Endodermal cell (in vitro differentiated cells): ENCODE results near the gene PREX1. TPM values are rescaled to one million over a fixed set of nuclear protein-coding genes. Genes with fewer than 3 reads are reported as not detected.

ENCODE experiments used
- DNase-seq: peaks from one replicate; pipeline ENCODE4 v3.0.0-alpha.2; 2017
- H3K27ac ChIP-seq: 2 replicates; pipeline ENCODE4 v1.5.1; 2013; ENCODE audit warnings: mild to moderate bottlenecking, low read depth, low read length, moderate library complexity
- H3K27me3 ChIP-seq: 2 replicates; pipeline ENCODE4 v1.6.1; 2013; ENCODE audit warnings: mild to moderate bottlenecking, low read length, moderate library complexity; ENCODE audit not compliant: insufficient read depth, control insufficient read depth, poor library complexity, severe bottlenecking
- H3K36me3 ChIP-seq: 2 replicates; pipeline ENCODE4 v1.7.0; 2013; ENCODE audit warnings: mild to moderate bottlenecking, low read length, moderate library complexity; ENCODE audit not compliant: control insufficient read depth, insufficient read depth
- H3K4me1 ChIP-seq: one replicate; pipeline ENCODE4 v1.7.0; 2013; ENCODE audit warnings: low read length; ENCODE audit not compliant: control insufficient read depth, insufficient read depth
- H3K4me3 ChIP-seq: 2 replicates; pipeline ENCODE4 v1.5.1; 2013; ENCODE audit warnings: mild to moderate bottlenecking, low read length, moderate library complexity
- H3K9ac ChIP-seq: 2 replicates; pipeline ENCODE4 v1.6.1; 2013; ENCODE audit warnings: mild to moderate bottlenecking, low read length, moderate library complexity; ENCODE audit not compliant: poor library complexity, severe bottlenecking; ENCODE audit errors: extremely low read depth
- H3K9me3 ChIP-seq: 2 replicates; pipeline ENCODE4 v1.6.1; 2013; ENCODE audit warnings: mild to moderate bottlenecking, low read length, moderate library complexity; ENCODE audit not compliant: control insufficient read depth
- H3K27ac Mint-ChIP-seq: 2 replicates; pipeline ENCODE4 v1.8.0; 2020; ENCODE audit warnings: mixed read lengths
- H3K27me3 Mint-ChIP-seq: 2 replicates; pipeline ENCODE4 v1.8.0; 2021; ENCODE audit warnings: mild to moderate bottlenecking, mixed read lengths; ENCODE audit not compliant: insufficient read depth
- H3K36me3 Mint-ChIP-seq: 2 replicates; pipeline ENCODE4 v1.8.0; 2020; ENCODE audit warnings: low read depth, mixed read lengths
- H3K4me1 Mint-ChIP-seq: 2 replicates; pipeline ENCODE4 v1.8.0; 2020; ENCODE audit warnings: mixed read lengths
- H3K4me3 Mint-ChIP-seq: 2 replicates; pipeline ENCODE4 v1.8.0; 2020; ENCODE audit warnings: mild to moderate bottlenecking, moderate library complexity, mixed read lengths
- H3K9me3 Mint-ChIP-seq: 2 replicates; pipeline ENCODE4 v1.8.0; 2020; ENCODE audit warnings: mild to moderate bottlenecking, mixed read lengths
- WGBS, 2 experiments: methylation state at CpG; one replicate each; pipeline versions ENCODE4 v1.1.5 to v1.1.7; 2013; ENCODE audit warnings: missing lambda C conversion rate in 2 of 2, mixed read lengths in 1 of 2; ENCODE audit not compliant: insufficient coverage in 1 of 2, insufficient read length in 1 of 2; 5-methylcytosine and 5-hydroxymethylcytosine counted together
- total RNA-seq, 2 donors: library from RNA; stranded (reverse); fragmentation: NEBNext Ultra II Directional in 1 of 2; extraction: Animal tissue kit (Norgen Biotek cat#: 25700) in 1 of 2; gene quantifications; 2 replicates in 1 of 2; 3 replicates in 1 of 2; pipeline ENCODE4 v1.2.1, GENCODE V29; 2021
- TF ChIP-seq, protein P1 (sequence below): fragments of 200-600 bp; sonication (generic); conservative IDR thresholded peaks from 2 replicates; pipeline ENCODE4 v1.5.0; 2021; ENCODE audit warnings: antibody characterized with exemption, mild to moderate bottlenecking

The PREX1 gene
- total RNA-seq, 2 donors from 2014 or later: 65.3 to 70.5 TPM

DNA sequence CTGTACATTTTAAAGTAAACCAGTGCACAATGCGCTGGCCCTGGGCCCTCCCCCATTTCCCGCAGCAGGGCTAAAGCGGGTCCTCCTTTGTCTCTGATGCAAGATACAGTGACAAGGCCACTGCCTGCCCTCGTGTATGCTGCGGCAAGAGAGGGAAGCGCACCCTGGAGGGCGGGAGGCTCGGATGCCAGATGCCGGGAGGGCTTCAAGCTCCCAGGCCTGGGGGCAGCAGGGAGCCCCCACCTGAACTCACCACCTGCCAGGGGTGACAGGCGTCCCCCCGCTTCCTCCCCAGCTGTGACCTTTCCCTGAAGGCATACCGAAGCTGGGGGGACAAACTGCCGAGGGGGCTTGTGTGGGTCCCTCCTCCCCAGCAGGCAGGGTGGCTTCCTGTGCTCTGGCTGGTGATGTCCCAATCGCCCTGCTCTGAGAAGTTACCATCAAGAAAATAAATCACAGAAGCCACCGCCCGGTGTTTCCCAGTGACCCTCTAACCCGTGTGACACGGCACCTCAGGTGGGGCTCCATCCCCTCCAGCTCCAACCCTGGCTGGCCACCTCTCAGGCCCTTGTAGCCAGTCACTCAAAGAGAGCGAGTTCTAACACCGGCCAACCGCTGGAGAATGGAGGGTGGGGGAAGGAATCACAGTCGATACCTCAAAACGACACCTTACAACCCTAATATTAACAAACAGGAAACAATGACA lies 203.3 kb downstream of the PREX1 start:
- Histone ChIP-seq H3K9me3 (no peaks in the 10 kb centered on the region), H3K4me1 (no peaks in the 10 kb centered on the region), H3K27ac (no peak overlapping the region), H3K9ac (no peak overlapping the region), H3K4me3 (no peak overlapping the region), H3K36me3 (peaks cover 44% of the 10 kb centered on the region), H3K27me3 (no peaks in the 10 kb centered on the region)
- DNase-seq: no peak
- Mint-ChIP-seq H3K27me3 (no peaks in the 10 kb centered on the region), H3K9me3 (no peaks in the 10 kb centered on the region), H3K36me3 (peaks cover 40% of the 10 kb centered on the region), H3K27ac (peak overlapping the region; percentile 35), H3K4me1 (no peaks in the 10 kb centered on the region), H3K4me3 (no peak overlapping the region)
- 87 to 90% methylated on average over 11 to 18 of the region's 23 CpGs for WGBS, 2 experiments
- TF ChIP-seq, protein P1, sequence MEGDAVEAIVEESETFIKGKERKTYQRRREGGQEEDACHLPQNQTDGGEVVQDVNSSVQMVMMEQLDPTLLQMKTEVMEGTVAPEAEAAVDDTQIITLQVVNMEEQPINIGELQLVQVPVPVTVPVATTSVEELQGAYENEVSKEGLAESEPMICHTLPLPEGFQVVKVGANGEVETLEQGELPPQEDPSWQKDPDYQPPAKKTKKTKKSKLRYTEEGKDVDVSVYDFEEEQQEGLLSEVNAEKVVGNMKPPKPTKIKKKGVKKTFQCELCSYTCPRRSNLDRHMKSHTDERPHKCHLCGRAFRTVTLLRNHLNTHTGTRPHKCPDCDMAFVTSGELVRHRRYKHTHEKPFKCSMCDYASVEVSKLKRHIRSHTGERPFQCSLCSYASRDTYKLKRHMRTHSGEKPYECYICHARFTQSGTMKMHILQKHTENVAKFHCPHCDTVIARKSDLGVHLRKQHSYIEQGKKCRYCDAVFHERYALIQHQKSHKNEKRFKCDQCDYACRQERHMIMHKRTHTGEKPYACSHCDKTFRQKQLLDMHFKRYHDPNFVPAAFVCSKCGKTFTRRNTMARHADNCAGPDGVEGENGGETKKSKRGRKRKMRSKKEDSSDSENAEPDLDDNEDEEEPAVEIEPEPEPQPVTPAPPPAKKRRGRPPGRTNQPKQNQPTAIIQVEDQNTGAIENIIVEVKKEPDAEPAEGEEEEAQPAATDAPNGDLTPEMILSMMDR: no peak

DNA sequence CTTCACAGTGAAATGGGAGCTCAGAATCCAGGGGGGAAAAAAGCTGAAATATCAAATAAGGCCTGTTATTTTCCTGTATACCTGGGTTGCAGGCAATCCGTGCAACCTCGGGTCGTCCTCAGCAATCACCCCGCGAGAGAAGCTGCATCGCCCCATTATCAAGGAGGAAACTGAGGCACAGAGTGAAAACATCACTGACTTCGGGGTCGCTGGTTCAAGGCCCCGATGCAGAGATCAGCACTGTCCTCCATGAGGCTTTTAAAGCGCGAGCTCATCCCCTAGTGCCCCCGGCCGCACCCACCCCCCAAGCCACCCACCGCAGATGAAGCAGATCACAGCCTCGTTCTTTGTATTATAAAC lies 203.9 kb downstream of the PREX1 start:
- Mint-ChIP-seq H3K4me3 (no peak overlapping the region), H3K27ac (no peak overlapping the region), H3K36me3 (peaks cover 34% of the 10 kb centered on the region), H3K9me3 (no peaks in the 10 kb centered on the region), H3K27me3 (no peaks in the 10 kb centered on the region), H3K4me1 (no peaks in the 10 kb centered on the region)
- Histone ChIP-seq H3K4me1 (no peaks in the 10 kb centered on the region), H3K4me3 (no peak overlapping the region), H3K27me3 (no peaks in the 10 kb centered on the region), H3K27ac (no peak overlapping the region), H3K9ac (no peak overlapping the region), H3K9me3 (no peaks in the 10 kb centered on the region), H3K36me3 (peaks cover 39% of the 10 kb centered on the region)
- TF ChIP-seq, protein P1: no peak
- no peak for DNase-seq
- 93 to 96% methylated on average over 9 to 14 of the region's 15 CpGs for WGBS, 2 experiments

DNA sequence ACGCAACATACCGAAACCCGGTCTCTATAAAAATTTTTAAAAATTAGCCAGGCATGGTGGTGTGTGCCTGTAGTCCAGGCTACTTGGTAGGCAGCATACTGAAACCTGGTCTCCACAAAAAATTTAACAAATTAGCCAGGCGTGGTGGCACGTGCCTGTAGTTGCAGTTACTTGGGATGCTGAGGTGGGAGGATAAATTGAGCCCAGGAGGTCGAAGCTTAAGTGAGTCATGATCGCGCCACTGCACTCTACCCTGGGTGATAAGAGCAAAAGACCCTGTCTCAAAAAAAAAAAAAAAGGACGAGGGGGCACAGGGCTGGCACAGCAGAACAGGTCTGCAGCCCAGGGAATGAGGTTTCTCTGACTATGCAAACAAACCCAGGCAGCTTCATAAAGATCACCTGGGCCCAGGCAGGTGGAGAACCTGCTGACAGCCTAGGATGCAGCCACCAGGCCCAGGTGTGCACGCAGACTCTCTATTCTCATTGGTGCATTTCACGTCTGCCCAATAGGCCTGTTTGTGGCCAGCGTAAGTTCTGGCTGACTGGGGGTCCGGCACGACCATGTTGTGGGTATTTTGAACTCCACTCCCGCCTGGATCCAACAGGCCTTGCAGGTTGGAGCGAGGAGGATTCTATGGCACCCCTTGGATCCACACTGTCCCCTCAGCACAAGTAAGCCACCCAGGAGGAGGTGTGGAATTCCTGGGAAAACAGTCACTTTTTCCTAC lies 204.5 kb downstream of the PREX1 start:
- Mint-ChIP-seq H3K27me3 (no peaks in the 10 kb centered on the region), H3K9me3 (no peaks in the 10 kb centered on the region), H3K27ac (no peak overlapping the region), H3K4me3 (no peak overlapping the region), H3K36me3 (peaks cover 29% of the 10 kb centered on the region), H3K4me1 (no peaks in the 10 kb centered on the region)
- Histone ChIP-seq H3K9me3 (no peaks in the 10 kb centered on the region), H3K36me3 (peaks cover 34% of the 10 kb centered on the region), H3K4me1 (no peaks in the 10 kb centered on the region), H3K27me3 (no peaks in the 10 kb centered on the region), H3K4me3 (no peak overlapping the region), H3K9ac (no peak overlapping the region), H3K27ac (no peak overlapping the region)
- DNase-seq: no peak
- 92 to 98% methylated on average over 10 to 16 of the region's 16 CpGs for WGBS, 2 experiments
- TF ChIP-seq, protein P1: no peak
